Endothelial cell of umbilical vein (primary cell): ENCODE results near the gene ZBTB7C. TPM values are rescaled to one million over a fixed set of nuclear protein-coding genes. Genes with fewer than 3 reads are reported as not detected.
"Not testable (repeated sequence)": the region's sequence is repeated elsewhere in the genome, so short reads cannot be mapped to it uniquely, and the experiment has no call there.

Experiments
- BruUV-seq: library from RNA; stranded (reverse); fragments of 400-500 nt; replicated peaks from 2 replicates; lab custom pipeline; 2021; lab: Mats Ljungman, UMichigan
- CTCF ChIA-PET: fragments of 300-600, 350-600 bp; sonication (Branson Sonifier 250); formaldehyde crosslinking; loops from one replicate; lab custom pipeline; 2021; ENCODE audit warnings: antibody characterized with exemption, inconsistent platforms; lab: Charles Lee
- POLR2A ChIA-PET: fragments of 300-600, 350-600 bp; sonication (Branson Sonifier 250); formaldehyde crosslinking; loops from one replicate; lab custom pipeline; 2021; ENCODE audit warnings: antibody characterized with exemption, inconsistent platforms; lab: Charles Lee
- DNase-seq: peaks from one replicate; pipeline ENCODE4 v3.0.0-alpha.2; 2011; ENCODE audit warnings: low read depth, low spot score
- FAIRE-seq: peaks from 2 replicates; lab custom pipeline; 2011; peaks lifted over from hg19 to GRCh38; lab: Jason Lieb, UNC
- H2AFZ ChIP-seq: 2 replicates; pipeline ENCODE4 v1.6.0; 2012; ENCODE audit warnings: low read depth, low read length, control low read depth, inconsistent platforms
- H3K27ac ChIP-seq: 2 replicates; pipeline ENCODE4 v1.5.1; 2011; ENCODE audit warnings: low read depth, mild to moderate bottlenecking, control low read depth, low read length, moderate library complexity; ENCODE audit not compliant: insufficient read depth
- H3K27me3 ChIP-seq, 2 experiments: 2 replicates each; pipeline versions ENCODE4 v1.6.0 to v1.6.1; 2011; ENCODE audit warnings: low read length in 2 of 2, mixed read lengths in 1 of 2; ENCODE audit not compliant: control insufficient read depth in 2 of 2, insufficient read depth in 2 of 2
- H3K36me3 ChIP-seq, 2 experiments: 2 replicates in 1 of 2; 3 replicates in 1 of 2; pipeline ENCODE4 v1.5.1; 2011; ENCODE audit warnings: low read length in 2 of 2, mild to moderate bottlenecking in 1 of 2, moderate library complexity in 1 of 2; ENCODE audit not compliant: control insufficient read depth in 2 of 2, insufficient read depth in 2 of 2; ENCODE audit errors: extremely low read depth in 1 of 2
- H3K4me1 ChIP-seq: 3 replicates; pipeline ENCODE4 v1.5.1; 2011; ENCODE audit warnings: mild to moderate bottlenecking, low read length; ENCODE audit not compliant: control insufficient read depth, insufficient read depth; ENCODE audit errors: extremely low read depth
- H3K4me2 ChIP-seq: 2 replicates; pipeline ENCODE4 v1.6.1; 2011; ENCODE audit warnings: low read length, control low read depth, mixed read lengths; ENCODE audit not compliant: insufficient read depth
- H3K4me3 ChIP-seq, 3 experiments: fragments of 200-600 bp in 1 of 3; sonication (generic), shearing (Covaris generic) in 1 of 3; replicated peaks in 1 of 3; 2 replicates each; pipeline ENCODE4 v1.5.1; 2011 to 2016; ENCODE audit warnings: control low read depth in 3 of 3, low read length in 3 of 3, mild to moderate bottlenecking in 2 of 3, inconsistent platforms in 1 of 3, low read depth in 1 of 3, moderate library complexity in 1 of 3; ENCODE audit not compliant: insufficient read depth in 1 of 3
- H3K79me2 ChIP-seq: 2 replicates; pipeline ENCODE4 v1.6.0; 2012; ENCODE audit warnings: low read length, inconsistent platforms; ENCODE audit not compliant: control insufficient read depth, insufficient read depth
- H3K9ac ChIP-seq: replicated peaks from 2 replicates; pipeline ENCODE3; 2011; ENCODE audit warnings: low read length, control low read depth; ENCODE audit not compliant: insufficient read depth; ENCODE audit errors: extremely low read depth
- H3K9me1 ChIP-seq: replicated peaks from 3 replicates; pipeline ENCODE4 v1.6.0; 2011; ENCODE audit warnings: mild to moderate bottlenecking, low read length; ENCODE audit not compliant: control insufficient read depth, insufficient read depth; ENCODE audit errors: extremely low read depth
- H3K9me3 ChIP-seq: replicated peaks from 2 replicates; pipeline ENCODE4 v1.5.1; 2012; ENCODE audit warnings: low read length, inconsistent platforms; ENCODE audit not compliant: control insufficient read depth, insufficient read depth
- H4K20me1 ChIP-seq: replicated peaks from 2 replicates; pipeline ENCODE3; 2011; ENCODE audit warnings: mild to moderate bottlenecking, low read length; ENCODE audit not compliant: control insufficient read depth, insufficient read depth; ENCODE audit errors: extremely low read depth
- CTCF ChIP-seq, 2 donors: IDR thresholded peaks; 1 replicate in 1 of 2; 2 replicates in 1 of 2; pipeline ENCODE4 v1.5.1; 2011; ENCODE audit warnings: low read length in 2 of 2, mild to moderate bottlenecking in 2 of 2, moderate library complexity in 2 of 2, control low read depth in 1 of 2, inconsistent platforms in 1 of 2, low read depth in 1 of 2; ENCODE audit not compliant: insufficient read depth in 1 of 2; ENCODE audit errors: extremely low read depth in 1 of 2
- FOS ChIP-seq: IDR thresholded peaks from 2 replicates; pipeline ENCODE4 v1.6.1; 2011; ENCODE audit warnings: mild to moderate bottlenecking, low read length, moderate library complexity, borderline replicate concordance; ENCODE audit not compliant: insufficient read depth
- JUN ChIP-seq: IDR thresholded peaks from 2 replicates; pipeline ENCODE4 v1.6.1; 2011; ENCODE audit warnings: borderline replicate concordance, low read depth; ENCODE audit not compliant: insufficient read length, insufficient read depth
- MAX ChIP-seq: IDR thresholded peaks from 2 replicates; pipeline ENCODE4 v1.6.1; 2011; ENCODE audit not compliant: insufficient read depth, insufficient read length
- MYC ChIP-seq: IDR thresholded peaks from one replicate; pipeline ENCODE4 v1.6.1; 2011; ENCODE audit warnings: mild to moderate bottlenecking, low read depth, low read length
- POLR2A ChIP-seq: IDR thresholded peaks from 2 replicates; pipeline ENCODE4 v1.6.1; 2012; ENCODE audit warnings: low read depth, mild to moderate bottlenecking, control low read depth, low read length
- POLR2AphosphoS5 ChIP-seq: IDR thresholded peaks from 2 replicates; pipeline ENCODE4 v1.6.1; 2012; ENCODE audit warnings: low read depth, mild to moderate bottlenecking, control low read depth, low read length, moderate library complexity; ENCODE audit not compliant: insufficient read depth
- dilution Hi-C: fragments of 300-500 bp; cut with MboI; formaldehyde crosslinking; loops from one replicate; pipeline ENCODE4 v1.15.0; 2019; ENCODE audit warnings: low sequenced_read_pairs; ENCODE audit not compliant: extremely low pct_ligation_motif_present
- intact Hi-C: fragments of 100-400 bp; cut with micrococcal nuclease; formaldehyde crosslinking; loops from one replicate; pipeline ENCODE4 v1.10.0; 2022
- polyA plus RNA-seq, 4 experiments: library from polyadenylated mRNA; depleted of rRNA in 3 of 4; stranded (reverse) in 3 of 4; unstranded in 1 of 4; fragments of >200 nt; gene quantifications; 2 replicates each; pipeline versions ENCODE4 v1.2.1 to v1.2.3, GENCODE V29; 2011 to 2012; ENCODE audit warnings: missing spikeins in 1 of 4
- total RNA-seq: library from RNA; stranded (reverse); gene quantifications from 2 replicates; pipeline ENCODE4 v1.2.3, GENCODE V29; 2021

ZBTB7C gene
- total and polyA plus RNA-seq, 2 donors (not counting 3 experiments of a cell fraction or from before 2014, with no cell fraction given) = not detected

DNA sequence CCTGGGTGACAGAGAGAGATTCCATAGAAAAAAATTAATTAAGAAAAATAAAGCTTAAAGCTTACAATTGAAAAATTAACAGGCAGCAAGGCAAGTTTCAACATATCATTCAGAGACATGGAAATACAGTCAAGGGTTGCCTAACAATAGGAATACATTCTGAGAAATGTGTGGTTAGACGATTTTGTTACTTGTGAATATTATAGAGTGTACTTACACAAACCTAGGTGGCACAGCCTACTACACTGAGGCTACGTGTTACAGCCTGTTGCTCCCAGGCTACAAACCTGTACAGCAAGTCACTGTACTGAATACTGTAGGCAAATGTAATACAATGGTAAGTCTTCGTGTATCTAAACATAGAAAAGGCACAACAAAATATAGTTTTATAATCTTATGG, 27.7 kb upstream of the ZBTB7C start:
- no TSS peak for BruUV-seq
- H3K9ac ChIP-seq = no peak overlapping the region
- no peak overlapping the region for H2AFZ ChIP-seq
- H3K27me3 ChIP-seq = peaks cover 18 to 40% of the 10 kb centered on the region in 2 experiments
- no peak overlapping the region for H3K27ac ChIP-seq
- DNase-seq (no peak), FAIRE-seq (no peak)
- H3K4me3 ChIP-seq = no peak overlapping the region
- no peaks in the 10 kb centered on the region for H4K20me1 ChIP-seq
- H3K79me2 ChIP-seq = no peaks in the 10 kb centered on the region
- no peaks in the 10 kb centered on the region for H3K36me3 ChIP-seq
- ChIA-PET CTCF (interaction anchor here (1.0 to 2.1 kb wide), 2 partner anchors 8 to 399 kb away, joined by 3 to 30 read pairs; no protein-coding TSS in a partner anchor), POLR2A (no interaction called here)
- no peak overlapping the region for H3K4me2 ChIP-seq
- H3K4me1 ChIP-seq = peaks cover 7% of the 10 kb centered on the region
- dilution Hi-C loops (no loop called here), intact Hi-C loops (no loop called here)
- TF ChIP-seq MYC (no peak), JUN (no peak), MAX (no peak), POLR2A (no peak), CTCF (IDR thresholded peaks at IDR 0.05; ENCODE audit: extremely low read depth in 1 of 2, insufficient read depth in 1 of 2, low read depth in 1 of 2, low read length in 2 of 2) (no peak), FOS (no peak), POLR2AphosphoS5 (no peak)
- H3K9me1 ChIP-seq = no peaks in the 10 kb centered on the region
- no peaks in the 10 kb centered on the region for H3K9me3 ChIP-seq

- H2AFZ ChIP-seq, FAIRE-seq, H3K4me2 ChIP-seq, H4K20me1 ChIP-seq, H3K4me3 ChIP-seq, H3K27ac ChIP-seq, H3K9me1 ChIP-seq, H3K36me3 ChIP-seq, DNase-seq, intact Hi-C loops, H3K9ac ChIP-seq, POLR2A ChIA-PET, BruUV-seq, dilution Hi-C loops, H3K4me1 ChIP-seq, H3K79me2 ChIP-seq, H3K9me3 ChIP-seq: not testable (repeated sequence)
- CTCF ChIA-PET = interaction anchor here (0.6 kb wide), 1 partner anchor 426 kb away, joined by 3 read pairs; no protein-coding TSS in a partner anchor
- H3K27me3 ChIP-seq = peaks cover 9 to 18% of the 10 kb centered on the region in 2 experiments
Observed at GRCh38 chr18:48434382-48434781, 25.2 kb upstream of the ZBTB7C start.
